Mammary epithelial cell (primary cell): ENCODE measurements around the gene PRSS16.

ENCODE experiments used
- CTCF ChIP-seq, 2 donors: IDR thresholded peaks in 1 of 2; conservative IDR thresholded peaks in 1 of 2; 2 replicates each; pipeline ENCODE4 v1.5.1; 2011 to 2012; ENCODE audit warnings: inconsistent platforms in 2 of 2, low read length in 2 of 2, mild to moderate bottlenecking in 2 of 2, control low read depth in 1 of 2, low read depth in 1 of 2; ENCODE audit not compliant: insufficient read depth in 1 of 2; ENCODE audit errors: extremely low read depth in 1 of 2
- EZH2 ChIP-seq: IDR thresholded peaks from 2 replicates; pipeline ENCODE4 v1.6.1; 2012; ENCODE audit warnings: low read length, inconsistent platforms, borderline replicate concordance

DNA sequence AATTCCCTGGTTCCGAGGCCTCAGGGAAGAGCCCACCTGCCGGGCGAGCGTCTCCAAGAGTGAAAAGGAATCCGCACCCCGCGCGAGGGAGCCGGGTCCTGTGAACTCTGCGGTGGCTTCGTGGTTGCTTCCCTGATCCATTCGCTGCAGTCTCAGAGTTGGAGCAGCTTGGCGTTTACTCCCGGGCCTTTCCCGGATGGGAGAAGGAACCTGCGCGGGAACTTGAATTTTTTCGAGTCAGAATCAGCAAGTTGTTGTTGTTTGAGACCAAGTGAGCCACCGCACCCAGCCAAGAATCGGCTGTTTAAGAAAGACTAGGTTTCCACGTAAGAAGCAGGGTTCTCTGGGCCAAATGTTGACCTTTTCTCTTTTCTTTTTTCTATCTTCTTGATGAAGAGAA, 12.9 kb downstream of the PRSS16 start:
- TF ChIP-seq CTCF (conservative IDR thresholded peaks at IDR 0.05 in 1 of 2, IDR thresholded peaks at IDR 0.05 in 1 of 2; ENCODE audit: extremely low read depth in 1 of 2, insufficient read depth in 1 of 2, low read depth in 1 of 2, low read length in 2 of 2) (no peak), EZH2 (no peak)
